Femur (tissue), 1 donor: Measurements from ENCODE around the gene CCT8L2.
A peak's percentile ranks its signal among the peaks of the same experiment; 100 is the strongest.
"Not testable (repeated sequence)": the region's sequence is repeated elsewhere in the genome, so short reads cannot be mapped to it uniquely, and the experiment has no call there.

Experiments used
- DNase-seq: peaks from one replicate; pipeline ENCODE4 v3.0.0-alpha.2; 2017

Gene CCT8L2

DNA sequence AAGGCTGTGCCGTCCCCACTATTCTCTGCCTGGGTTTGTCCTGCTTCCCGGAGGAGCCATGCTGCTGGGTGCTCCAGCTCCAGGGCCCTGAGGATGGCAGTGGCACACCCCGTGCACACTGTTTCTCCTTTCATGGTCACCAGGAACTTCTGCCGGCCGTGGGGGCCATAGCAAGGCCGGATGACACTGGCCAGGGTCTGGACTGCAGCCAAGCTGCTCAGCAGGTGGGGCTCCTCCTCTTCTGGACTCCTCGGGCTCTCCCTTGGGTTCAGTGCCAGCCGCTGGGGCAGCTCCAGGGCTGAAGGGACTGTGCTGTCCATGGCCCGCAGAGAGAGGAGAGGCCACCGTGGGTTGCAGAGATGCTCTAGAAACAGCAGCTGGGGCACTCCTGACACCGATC lies 379 bp downstream of the CCT8L2 start:
- DNase-seq, result not testable (repeated sequence)

DNA sequence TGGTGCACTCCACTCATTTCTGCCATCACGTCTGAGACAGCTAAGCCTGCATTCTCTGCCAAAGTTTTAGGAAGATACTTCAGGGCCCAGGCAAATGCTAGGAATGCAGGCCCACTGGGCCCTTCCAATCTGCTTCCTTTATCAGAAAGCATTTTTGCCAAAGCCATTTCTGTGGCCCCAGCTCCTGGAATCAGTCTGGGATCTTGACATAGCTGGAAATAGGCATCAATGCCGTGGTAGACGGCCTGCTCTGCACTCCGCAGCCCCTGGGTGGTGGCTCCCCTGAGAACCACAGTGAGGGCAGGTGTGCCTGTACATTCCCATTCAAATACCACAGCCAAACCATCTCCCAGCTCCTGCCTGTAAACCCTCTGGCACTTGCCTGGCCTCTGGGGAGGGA lies 1.5 kb downstream of the CCT8L2 start:
- not testable (repeated sequence) for DNase-seq

- no peak for DNase-seq
Observed at GRCh38 chr22:16586991-16587390, 5.6 kb downstream of the CCT8L2 start.

GRCh38 chr22:16586170-16586569 lies 6.4 kb downstream of the CCT8L2 start:
- no peak for DNase-seq

DNA sequence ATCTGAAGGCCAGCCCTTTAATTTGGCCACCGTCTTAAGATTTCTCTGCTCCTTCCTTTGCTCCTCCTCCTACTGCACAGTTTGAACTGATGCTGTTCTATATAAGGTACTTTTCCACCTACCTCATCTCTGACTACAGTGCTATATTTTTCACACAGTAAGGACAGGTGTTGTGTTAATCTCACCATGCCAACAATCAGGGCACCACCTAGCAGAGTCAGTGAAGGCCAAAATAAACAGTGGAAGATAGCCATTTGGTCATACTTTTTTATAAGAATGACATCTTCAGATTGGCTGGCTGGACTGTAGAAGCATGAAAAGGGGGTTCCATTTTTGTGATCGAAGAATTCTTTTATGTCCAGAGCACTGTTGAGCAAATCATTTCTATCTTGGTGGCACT lies 11.7 kb downstream of the CCT8L2 start:
- not testable (repeated sequence) for DNase-seq

- DNase-seq, result not testable (repeated sequence)
Observed at GRCh38 chr22:16569240-16569834, 23.3 kb downstream of the CCT8L2 start.

DNA sequence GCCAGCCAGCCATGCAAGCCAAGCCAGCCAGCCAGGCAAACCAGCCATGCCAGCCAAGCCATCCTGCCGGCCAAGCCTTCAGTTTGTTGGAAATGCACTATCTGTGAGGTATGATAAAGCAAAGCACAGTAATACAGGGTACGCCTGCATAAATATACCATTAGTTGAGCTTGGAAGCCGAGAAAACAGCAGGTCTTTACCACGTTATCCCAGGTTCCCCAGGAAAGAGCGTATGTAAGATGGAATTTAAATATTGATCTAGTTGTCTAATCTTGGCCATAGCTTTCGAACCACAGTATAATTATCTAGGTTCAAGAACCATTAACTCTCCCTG lies 24.2 kb downstream of the CCT8L2 start:
- DNase-seq, result no peak

DNA sequence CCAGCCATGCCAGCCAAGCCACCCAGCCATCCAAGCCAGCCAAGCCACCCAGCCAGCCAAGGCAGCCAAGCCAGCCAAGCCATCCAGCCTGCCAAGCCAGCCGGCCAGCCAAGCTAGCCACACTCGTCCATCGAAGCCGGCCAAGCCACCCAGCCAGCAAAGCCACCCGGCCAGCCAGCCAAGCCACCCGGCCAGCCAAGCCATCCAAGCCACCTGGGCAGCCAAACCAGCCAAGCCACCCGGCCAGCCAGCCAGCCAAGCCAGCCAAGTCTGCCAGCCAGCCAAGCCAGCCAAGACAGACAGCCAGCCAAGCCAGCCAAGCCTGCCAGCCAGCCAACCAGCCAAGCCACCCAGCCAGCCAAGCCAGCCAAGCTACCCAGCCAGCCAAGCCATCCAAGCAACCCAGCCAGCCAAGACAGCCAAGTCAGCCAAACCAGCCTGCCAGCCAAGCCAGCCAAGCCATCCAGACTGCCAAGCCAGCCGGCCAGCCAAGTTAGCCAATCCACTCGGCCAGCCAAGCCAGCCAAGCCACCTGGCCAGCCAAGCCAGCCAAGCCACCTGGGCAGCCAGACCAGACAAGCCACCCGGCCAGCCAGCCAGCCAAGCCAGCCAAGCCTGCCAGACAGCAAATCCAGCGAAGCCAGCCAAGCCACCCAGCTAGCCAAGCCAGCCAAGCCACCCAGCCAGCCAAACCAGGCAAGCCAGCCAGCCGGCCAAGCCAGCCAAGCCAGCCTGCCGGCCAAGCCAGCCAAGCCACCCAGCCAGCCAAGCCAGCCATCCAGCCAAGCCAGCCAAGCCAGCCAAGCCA lies 24.8 kb downstream of the CCT8L2 start:
- DNase-seq, result not testable (repeated sequence)

- DNase-seq, result not testable (repeated sequence)
Observed at GRCh38 chr22:16566421-16567151, 26.0 kb downstream of the CCT8L2 start.

DNA sequence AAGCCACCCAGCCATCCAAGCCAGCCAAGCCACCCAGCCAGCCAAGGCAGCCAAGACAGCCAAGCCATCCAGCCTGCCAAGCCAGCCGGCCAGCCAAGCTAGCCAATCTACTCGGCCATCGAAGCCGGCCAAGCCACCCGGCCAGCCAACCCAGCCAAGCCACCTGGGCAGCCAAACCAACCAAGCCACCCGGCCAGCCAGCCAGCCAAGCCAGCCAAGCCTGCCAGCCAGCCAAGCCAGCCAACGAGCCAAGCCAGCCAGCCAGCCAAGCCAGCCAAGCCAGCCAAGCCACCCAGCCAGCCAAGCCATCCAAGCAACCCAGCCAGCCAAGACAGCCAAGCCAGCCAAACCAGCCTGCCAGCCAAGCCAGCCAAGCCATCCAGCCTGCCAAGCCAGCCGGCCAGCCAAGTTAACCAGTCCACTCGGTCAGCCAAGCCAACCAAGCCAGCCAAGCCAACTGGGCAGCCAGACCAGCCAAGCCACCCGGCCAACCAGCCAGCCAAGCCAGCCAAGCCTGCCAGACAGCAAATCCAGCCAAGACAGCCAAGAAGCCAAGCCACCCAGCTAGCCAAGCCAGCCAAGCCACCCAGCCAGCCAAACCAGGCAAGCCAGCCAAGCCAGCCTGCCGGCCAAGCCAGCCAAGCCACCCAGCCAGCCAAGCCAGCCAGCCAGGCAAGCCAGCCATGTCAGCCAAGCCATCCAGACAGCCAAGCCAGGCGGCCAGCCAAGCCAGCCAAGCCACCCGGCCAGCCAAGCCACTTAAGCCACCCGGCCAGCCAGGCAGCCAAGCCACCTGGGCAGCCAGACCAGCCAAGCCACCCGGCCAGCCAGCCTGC lies 26.8 kb downstream of the CCT8L2 start:
- not testable (repeated sequence) for DNase-seq

GRCh38 chr22:16564837-16565584 lies 27.6 kb downstream of the CCT8L2 start:
- not testable (repeated sequence) for DNase-seq

DNA sequence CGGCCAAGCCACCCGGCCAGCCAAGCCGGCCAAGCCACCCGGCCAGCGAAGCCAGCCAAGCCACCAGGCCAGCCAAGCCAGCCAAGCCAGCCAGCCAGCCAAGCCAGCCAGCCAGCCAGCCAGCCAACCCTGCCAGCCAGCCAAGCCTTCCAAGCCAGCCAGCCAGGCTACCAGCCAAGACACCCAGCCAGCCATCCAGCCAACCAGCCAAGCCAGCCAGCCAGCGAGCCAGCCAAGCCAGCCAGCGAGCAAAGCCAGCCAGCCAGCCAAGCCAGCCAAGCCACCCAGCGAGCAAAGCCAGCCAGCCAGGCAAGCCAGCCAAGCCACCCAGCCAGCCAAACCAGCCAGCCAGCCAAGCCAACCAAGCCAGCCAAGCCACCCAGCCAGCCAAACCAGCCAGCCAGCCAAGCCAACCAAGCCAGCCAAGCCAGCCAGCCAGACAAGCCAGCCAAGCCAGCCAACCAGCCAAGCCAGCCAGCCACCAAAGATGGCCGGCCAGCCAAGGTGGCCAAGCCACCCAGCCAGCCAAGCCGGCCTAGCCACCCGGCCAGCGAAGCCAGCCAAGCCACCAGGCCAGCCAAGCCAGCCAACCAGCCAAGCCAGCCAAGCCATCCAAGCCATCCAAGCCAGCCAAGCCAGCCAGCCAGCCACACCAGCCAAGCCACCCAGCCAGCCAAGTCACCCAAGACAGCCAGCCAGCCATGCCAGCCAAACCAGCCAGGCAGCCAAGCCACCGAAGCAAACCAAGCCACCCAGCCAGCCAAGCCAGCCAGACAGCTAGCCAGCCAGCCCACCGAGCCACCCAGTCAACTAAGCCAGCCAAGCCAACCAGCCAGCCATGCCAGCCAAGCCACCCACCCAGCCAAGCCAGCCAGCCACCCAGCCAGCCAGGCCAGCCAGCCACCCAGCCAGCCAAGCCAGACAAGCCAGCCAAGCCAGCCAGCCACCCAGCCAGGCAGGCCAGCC lies 28.8 kb downstream of the CCT8L2 start:
- DNase-seq, result no peak

GRCh38 chr22:16562711-16563554 lies 29.7 kb downstream of the CCT8L2 start:
- DNase-seq, result no peak

- not testable (repeated sequence) for DNase-seq
Observed at GRCh38 chr22:16561093-16561658, 31.4 kb downstream of the CCT8L2 start.

GRCh38 chr22:16560651-16561050 lies 32.0 kb downstream of the CCT8L2 start:
- not testable (repeated sequence) for DNase-seq

DNA sequence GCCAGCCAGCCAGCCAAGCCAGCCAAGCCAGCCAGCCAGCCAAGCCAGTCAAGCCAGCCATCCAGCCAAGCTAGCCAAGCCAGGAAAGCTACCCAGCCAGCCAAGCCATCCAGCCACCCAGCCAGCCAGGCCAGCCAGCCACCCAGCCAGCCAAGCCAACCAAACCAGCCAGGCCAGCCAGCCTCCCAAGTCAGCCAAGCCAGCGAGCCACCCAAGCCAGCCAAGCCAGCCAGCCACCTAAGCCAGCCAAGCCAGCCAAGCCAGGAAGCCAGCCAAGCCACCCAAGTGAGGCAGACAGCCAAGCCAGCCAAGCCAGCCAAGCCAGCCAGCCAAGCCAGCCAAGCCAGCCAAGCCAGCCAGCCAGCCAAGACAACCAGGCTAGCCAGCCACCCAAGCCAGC lies 32.6 kb downstream of the CCT8L2 start:
- not testable (repeated sequence) for DNase-seq

- DNase-seq, result peak; percentile 11
Observed at GRCh38 chr22:16559056-16559955, 33.3 kb downstream of the CCT8L2 start.

- DNase-seq, result not testable (repeated sequence)
Observed at GRCh38 chr22:16558376-16558945, 34.1 kb downstream of the CCT8L2 start.
